ENCODE data around the gene EVA1C. TPM values are rescaled to one million over a fixed set of nuclear protein-coding genes. Genes with fewer than 3 reads are reported as not detected.

The EVA1C gene
- total and polyA plus RNA-seq, 2 donors (not counting 1 experiment from before 2014, with no cell fraction given) = 0.84 to 1.6 TPM

DNA sequence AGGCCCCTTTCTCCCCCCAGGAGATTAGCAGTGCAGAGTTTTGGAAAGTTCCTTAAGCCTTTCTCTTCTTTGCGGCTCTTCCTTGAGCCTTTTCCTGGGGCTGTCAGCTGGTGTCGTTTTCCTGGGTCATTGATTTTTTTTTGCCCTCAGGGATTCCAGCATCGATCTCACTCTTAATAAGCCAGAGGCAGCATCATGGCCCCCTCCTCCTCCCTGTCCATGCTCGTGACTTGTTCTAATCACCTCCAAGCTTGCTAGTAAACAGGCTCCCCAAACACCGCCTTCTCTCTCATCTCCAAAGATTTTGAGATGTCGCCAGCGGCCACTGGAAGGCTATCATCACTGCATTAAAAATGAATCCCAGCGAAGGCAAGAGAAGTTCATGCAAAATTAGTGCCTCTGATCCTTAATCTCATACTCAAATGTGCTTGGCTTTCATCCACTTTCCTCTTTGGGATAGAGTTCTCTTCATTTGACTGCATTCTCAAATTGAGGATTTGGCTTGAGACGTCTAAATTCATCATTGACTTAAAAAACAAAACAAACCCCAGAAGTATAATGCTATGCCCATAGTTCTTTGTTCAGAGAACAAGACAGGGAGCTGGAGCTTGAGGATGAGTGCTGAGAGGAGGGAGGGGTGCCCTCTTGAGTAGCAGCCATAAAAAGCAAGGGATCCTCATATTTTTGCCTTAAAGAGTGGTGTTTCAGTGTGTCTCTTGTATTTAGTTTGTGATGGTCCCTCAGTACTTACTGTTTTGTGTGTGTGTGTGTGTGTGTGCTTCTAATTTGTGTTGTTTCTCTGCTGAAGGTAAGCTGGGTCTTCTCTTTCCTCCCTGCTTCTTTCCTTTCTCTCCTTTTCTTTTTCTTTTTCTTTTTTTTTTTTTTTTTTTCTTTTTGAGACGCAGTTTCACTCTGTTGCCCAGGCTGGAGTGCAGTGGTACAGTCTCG, 3.2 kb downstream of the EVA1C start:
- POLR2A ChIA-PET = no interaction called here
- H3K27ac ChIP-seq (ENCODE audit: low read length in 2 of 2) = no peak overlapping the region
- H3K79me2 ChIP-seq (ENCODE audit: control insufficient read depth, insufficient read depth, low read length) = no peaks in the 10 kb centered on the region
- 93% methylated on average over 8 of the region's 11 CpGs for WGBS (ENCODE audit: insufficient coverage)
- Mint-ChIP-seq H3K4me3 (no peak overlapping the region), H3K27ac (no peak overlapping the region), H3K27me3 (peaks cover 41% of the 10 kb centered on the region), H3K4me1 (peaks cover 16% of the 10 kb centered on the region), H3K9me3 (ENCODE audit: insufficient read depth) (no peaks in the 10 kb centered on the region)
- CTCF ChIA-PET = no interaction called here
- DNase-seq (no peak), ATAC-seq (ENCODE audit: low read depth) (no peak)
- peaks cover 0 to 29% (median 4%) of the 10 kb centered on the region in 4 experiments for H3K27me3 ChIP-seq (replicated peaks in 1 of 4; ENCODE audit: control extremely low read depth in 1 of 4, control insufficient read depth in 3 of 4, insufficient read depth in 4 of 4, low read length in 3 of 4)
- H3K4me2 ChIP-seq (replicated peaks; ENCODE audit: low read depth, low read length, poor library complexity, severe bottlenecking) = no peak overlapping the region
- H4K20me1 ChIP-seq (ENCODE audit: control insufficient read depth, insufficient read depth, low read length, poor library complexity, severe bottlenecking) = no peaks in the 10 kb centered on the region
- peaks cover 0 to 8% (median 0%) of the 10 kb centered on the region in 3 donors for H3K9me3 ChIP-seq (ENCODE audit: control extremely low read depth in 1 of 3, control insufficient read depth in 2 of 3, insufficient read depth in 1 of 3, low read length in 2 of 3)
- H2AFZ ChIP-seq (ENCODE audit: insufficient read depth, low read depth, low read length, poor library complexity, severe bottlenecking) = no peak overlapping the region
- intact Hi-C loops (cut with micrococcal nuclease) = no loop called here
- peaks cover 13% of the 10 kb centered on the region in 2 donors for H3K4me1 ChIP-seq (ENCODE audit: control insufficient read depth in 2 of 2, insufficient read depth in 2 of 2, low read length in 2 of 2)
- TF ChIP-seq EZH2 (IDR thresholded peaks at IDR 0.05; ENCODE audit: borderline replicate concordance, insufficient read depth, low read depth, low read length, poor library complexity, severe bottlenecking) = no peak
- TF ChIP-seq, protein P1, sequence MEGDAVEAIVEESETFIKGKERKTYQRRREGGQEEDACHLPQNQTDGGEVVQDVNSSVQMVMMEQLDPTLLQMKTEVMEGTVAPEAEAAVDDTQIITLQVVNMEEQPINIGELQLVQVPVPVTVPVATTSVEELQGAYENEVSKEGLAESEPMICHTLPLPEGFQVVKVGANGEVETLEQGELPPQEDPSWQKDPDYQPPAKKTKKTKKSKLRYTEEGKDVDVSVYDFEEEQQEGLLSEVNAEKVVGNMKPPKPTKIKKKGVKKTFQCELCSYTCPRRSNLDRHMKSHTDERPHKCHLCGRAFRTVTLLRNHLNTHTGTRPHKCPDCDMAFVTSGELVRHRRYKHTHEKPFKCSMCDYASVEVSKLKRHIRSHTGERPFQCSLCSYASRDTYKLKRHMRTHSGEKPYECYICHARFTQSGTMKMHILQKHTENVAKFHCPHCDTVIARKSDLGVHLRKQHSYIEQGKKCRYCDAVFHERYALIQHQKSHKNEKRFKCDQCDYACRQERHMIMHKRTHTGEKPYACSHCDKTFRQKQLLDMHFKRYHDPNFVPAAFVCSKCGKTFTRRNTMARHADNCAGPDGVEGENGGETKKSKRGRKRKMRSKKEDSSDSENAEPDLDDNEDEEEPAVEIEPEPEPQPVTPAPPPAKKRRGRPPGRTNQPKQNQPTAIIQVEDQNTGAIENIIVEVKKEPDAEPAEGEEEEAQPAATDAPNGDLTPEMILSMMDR (IDR thresholded peaks at IDR 0.05) = no peak
- no peaks in the 10 kb centered on the region for H3K36me3 ChIP-seq (replicated peaks in 1 of 2; ENCODE audit: control extremely low read depth in 1 of 2, control insufficient read depth in 1 of 2, extremely low read depth in 1 of 2, insufficient read depth in 2 of 2, low read length in 1 of 2)
- H3K9ac ChIP-seq (ENCODE audit: low read length) = no peak overlapping the region
- H3K4me3 ChIP-seq (ENCODE audit: control extremely low read depth in 1 of 5, extremely low read depth in 1 of 5, insufficient read depth in 1 of 5, low read depth in 2 of 5, low read length in 4 of 5) = no peak overlapping the region

DNA sequence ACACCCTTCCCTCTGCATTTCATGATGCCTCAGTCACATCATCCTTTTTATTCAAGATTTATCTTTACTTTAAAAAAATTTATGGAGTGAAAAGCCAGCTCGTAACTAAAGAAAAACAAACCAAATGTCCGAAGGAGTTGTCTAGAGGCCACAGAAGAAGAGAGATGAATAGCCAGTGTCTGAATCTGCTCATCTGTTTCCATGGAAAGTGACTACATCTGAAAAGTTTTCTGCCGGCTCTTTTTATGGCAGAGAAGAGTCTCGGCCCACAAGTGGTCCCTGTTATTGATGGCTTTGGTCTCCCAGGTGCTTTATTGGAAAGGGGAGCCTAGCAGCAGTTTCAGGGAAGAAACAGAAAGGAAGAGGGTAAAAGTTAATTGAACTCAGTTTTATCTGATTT, 5.6 kb downstream of the EVA1C start:
- Histone ChIP-seq H4K20me1 (ENCODE audit: control insufficient read depth, insufficient read depth, low read length, poor library complexity, severe bottlenecking) (no peaks in the 10 kb centered on the region), H3K4me3 (ENCODE audit: control extremely low read depth in 1 of 5, extremely low read depth in 1 of 5, insufficient read depth in 1 of 5, low read depth in 2 of 5, low read length in 4 of 5) (no peak overlapping the region), H3K36me3 (replicated peaks in 1 of 2; ENCODE audit: control extremely low read depth in 1 of 2, control insufficient read depth in 1 of 2, extremely low read depth in 1 of 2, insufficient read depth in 2 of 2, low read length in 1 of 2) (no peaks in the 10 kb centered on the region), H3K27me3 (replicated peaks in 1 of 4; ENCODE audit: control extremely low read depth in 1 of 4, control insufficient read depth in 3 of 4, insufficient read depth in 4 of 4, low read length in 3 of 4) (peaks cover 0 to 14% (median 1%) of the 10 kb centered on the region in 4 experiments), H3K27ac (ENCODE audit: low read length in 2 of 2) (no peak overlapping the region), H3K79me2 (ENCODE audit: control insufficient read depth, insufficient read depth, low read length) (no peaks in the 10 kb centered on the region), H3K9me3 (ENCODE audit: control extremely low read depth in 1 of 3, control insufficient read depth in 2 of 3, insufficient read depth in 1 of 3, low read length in 2 of 3) (peaks cover 0 to 6% (median 0%) of the 10 kb centered on the region in 3 donors), H2AFZ (ENCODE audit: insufficient read depth, low read depth, low read length, poor library complexity, severe bottlenecking) (no peak overlapping the region), H3K4me2 (replicated peaks; ENCODE audit: low read depth, low read length, poor library complexity, severe bottlenecking) (no peak overlapping the region), H3K4me1 (ENCODE audit: control insufficient read depth in 2 of 2, insufficient read depth in 2 of 2, low read length in 2 of 2) (peaks cover 1 to 2% of the 10 kb centered on the region in 2 donors), H3K9ac (ENCODE audit: low read length) (no peak overlapping the region)
- H3K9me3 Mint-ChIP-seq (ENCODE audit: insufficient read depth) = peaks cover 3% of the 10 kb centered on the region
- peaks cover 3% of the 10 kb centered on the region for H3K4me1 Mint-ChIP-seq
- 92% methylated on average over 4 of the region's 4 CpGs for WGBS (ENCODE audit: insufficient coverage)
- ChIA-PET CTCF (no interaction called here), POLR2A (no interaction called here)
- DNase-seq (no peak), ATAC-seq (ENCODE audit: low read depth) (no peak)
- H3K4me3 Mint-ChIP-seq = no peak overlapping the region
- TF ChIP-seq, protein P1 (IDR thresholded peaks at IDR 0.05) = no peak
- TF ChIP-seq EZH2 (IDR thresholded peaks at IDR 0.05; ENCODE audit: borderline replicate concordance, insufficient read depth, low read depth, low read length, poor library complexity, severe bottlenecking) = no peak
- H3K27me3 Mint-ChIP-seq = peaks cover 36% of the 10 kb centered on the region
- intact Hi-C loops (cut with micrococcal nuclease) = no loop called here
- no peak overlapping the region for H3K27ac Mint-ChIP-seq
